T-helper 22 cell (primary cell): Measurements from ENCODE around the gene RASSF10.

Experiments
- DNase-seq: peaks from one replicate; pipeline ENCODE4 v3.0.0-alpha.2; 2020; ENCODE audit warnings: low read depth

The RASSF10 gene

GRCh38 chr11:13061294-13061990 is 52.3 kb downstream of the RASSF10 start:
- DNase-seq: no peak
